GM23248 (cell line): ENCODE measurements around the gene FAM181B.

Experiments used
- EZH2 ChIP-seq: fragments of 200-600 bp; sonication (generic); IDR thresholded peaks from 2 replicates; pipeline ENCODE4 v1.6.1; 2018; ENCODE audit warnings: antibody characterized with exemption, mild to moderate bottlenecking; ENCODE audit not compliant: insufficient read depth, poor library complexity, severe bottlenecking
- EZH2phosphoT487 ChIP-seq: fragments of 200-600 bp; sonication (generic); IDR thresholded peaks from 2 replicates; pipeline ENCODE4 v1.6.1; 2018; ENCODE audit warnings: antibody characterized with exemption, moderate library complexity, mild to moderate bottlenecking, low read depth; ENCODE audit not compliant: insufficient read depth

GRCh38 chr11:82782825-82783374, 49.2 kb upstream of the FAM181B start:
- TF ChIP-seq EZH2: no peak
- no peak for TF ChIP-seq EZH2phosphoT487
